GM18951 (cell line): ENCODE data around the gene SLC1A2.

ENCODE experiments used
- POLR2A ChIP-seq: IDR thresholded peaks from 4 replicates; pipeline ENCODE4 v1.6.1; 2011; ENCODE audit warnings: mild to moderate bottlenecking; ENCODE audit not compliant: insufficient read length, insufficient read depth; ENCODE audit errors: extremely low read depth
- in situ Hi-C: fragments of 300-500 bp; cut with MboI; formaldehyde crosslinking; loops from one replicate; pipeline ENCODE4 v1.12.0; 2022; ENCODE audit warnings: low sequenced_read_pairs, mixed read lengths, inconsistent platforms; ENCODE audit not compliant: unreplicated experiment

SLC1A2 gene

GRCh38 chr11:35216962-35217678 is 202.2 kb downstream of the SLC1A2 start:
- in situ Hi-C loops = no loop called here

GRCh38 chr11:35215945-35216344 is 203.4 kb downstream of the SLC1A2 start:
- no peak for TF ChIP-seq POLR2A
- in situ Hi-C loops = no loop called here

More at GRCh38 chr11:35216962-35217678, 202.2 kb downstream of the SLC1A2 start:
- TF ChIP-seq POLR2A = no peak

GRCh38 chr11:35214792-35215193 is 204.6 kb downstream of the SLC1A2 start:
- in situ Hi-C loops = no loop called here
- no peak for TF ChIP-seq POLR2A

- in situ Hi-C loops = no loop called here
- no peak for TF ChIP-seq POLR2A
Measured at GRCh38 chr11:35214226-35214770, 205.1 kb downstream of the SLC1A2 start.

- in situ Hi-C loops = no loop called here
- no peak for TF ChIP-seq POLR2A
Measured at GRCh38 chr11:35211952-35212351, 207.4 kb downstream of the SLC1A2 start.

GRCh38 chr11:35210876-35211546 is 208.3 kb downstream of the SLC1A2 start:
- in situ Hi-C loops = no loop called here
- no peak for TF ChIP-seq POLR2A

- in situ Hi-C loops = no loop called here
- TF ChIP-seq POLR2A = no peak
Measured at GRCh38 chr11:35208795-35209194, 210.6 kb downstream of the SLC1A2 start.

- in situ Hi-C loops = no loop called here
- TF ChIP-seq POLR2A = no peak
Measured at GRCh38 chr11:35207471-35208403, 211.6 kb downstream of the SLC1A2 start.

GRCh38 chr11:35206616-35207015 is 212.7 kb downstream of the SLC1A2 start:
- in situ Hi-C loops = no loop called here
- TF ChIP-seq POLR2A = no peak

GRCh38 chr11:35204614-35205013 is 214.7 kb downstream of the SLC1A2 start:
- in situ Hi-C loops = no loop called here

More at GRCh38 chr11:35204614-35205013, 214.7 kb downstream of the SLC1A2 start:
- no peak for TF ChIP-seq POLR2A
